Neural progenitor cell (in vitro differentiated cells): ENCODE data around the gene ABLIM2. TPM values are rescaled to one million over a fixed set of nuclear protein-coding genes. Genes with fewer than 3 reads are reported as not detected.

Experiments
- DNase-seq: peaks from one replicate; pipeline ENCODE4 v3.0.0-alpha.2; 2016; ENCODE audit warnings: low spot score
- H2AFZ ChIP-seq: fragments of 200-600 bp; sonication (generic); replicated peaks from 2 replicates; pipeline ENCODE4 v1.6.1; 2016; ENCODE audit warnings: antibody characterized with exemption
- H3F3A ChIP-seq: fragments of 200-600 bp; sonication (generic); 2 replicates; pipeline ENCODE4 v1.6.1; 2016; ENCODE audit warnings: antibody characterized with exemption, low read depth
- H3K27ac ChIP-seq: fragments of 200-600 bp; sonication (generic); 2 replicates; pipeline ENCODE4 v1.5.1; 2016; ENCODE audit warnings: mild to moderate bottlenecking
- H3K27me3 ChIP-seq: fragments of 200-600 bp; sonication (generic); 2 replicates; pipeline ENCODE4 v1.6.1; 2016; ENCODE audit warnings: mild to moderate bottlenecking, moderate library complexity
- H3K36me3 ChIP-seq: fragments of 200-600 bp; sonication (generic); 2 replicates; pipeline ENCODE4 v1.5.1; 2016
- H3K4me1 ChIP-seq: fragments of 200-600 bp; sonication (generic); 2 replicates; pipeline ENCODE4 v1.6.1; 2016; ENCODE audit warnings: mixed run types
- H3K4me2 ChIP-seq: fragments of 200-600 bp; sonication (generic); 2 replicates; pipeline ENCODE4 v1.6.1; 2016
- H3K4me3 ChIP-seq: fragments of 200-600 bp; sonication (generic); 2 replicates; pipeline ENCODE4 v1.5.1; 2016
- H3K79me2 ChIP-seq: fragments of 200-600 bp; sonication (generic); 2 replicates; pipeline ENCODE4 v1.6.1; 2016; ENCODE audit warnings: low read depth
- H3K9ac ChIP-seq: fragments of 200-600 bp; sonication (generic); 2 replicates; pipeline ENCODE4 v1.6.1; 2016
- H3K9me3 ChIP-seq: fragments of 200-600 bp; sonication (generic); 2 replicates; pipeline ENCODE4 v1.5.1; 2016; ENCODE audit warnings: low read depth
- H4K20me1 ChIP-seq: fragments of 200-600 bp; sonication (generic); 2 replicates; pipeline ENCODE4 v1.6.1; 2016; ENCODE audit warnings: low read depth
- H3K27ac Mint-ChIP-seq: 3 replicates; pipeline ENCODE4 v1.8.0; 2021; ENCODE audit warnings: mixed read lengths
- H3K27me3 Mint-ChIP-seq: 2 replicates; pipeline ENCODE4 v1.8.0; 2022; ENCODE audit warnings: low read depth, mild to moderate bottlenecking, inconsistent platforms, moderate library complexity, mixed read lengths; ENCODE audit not compliant: insufficient read depth
- H3K36me3 Mint-ChIP-seq: 3 replicates; pipeline ENCODE4 v1.8.0; 2021; ENCODE audit warnings: mixed read lengths
- H3K4me1 Mint-ChIP-seq: 3 replicates; pipeline ENCODE4 v1.8.0; 2021; ENCODE audit warnings: mixed read lengths
- H3K4me3 Mint-ChIP-seq: 3 replicates; pipeline ENCODE4 v1.8.0; 2021; ENCODE audit warnings: mild to moderate bottlenecking, moderate library complexity, mixed read lengths
- H3K9me3 Mint-ChIP-seq: 3 replicates; pipeline ENCODE4 v1.8.0; 2020; ENCODE audit warnings: mixed read lengths
- CTCF ChIP-seq: fragments of 200-600 bp; sonication (generic); IDR thresholded peaks from 2 replicates; pipeline ENCODE4 v1.5.1; 2017; ENCODE audit warnings: antibody characterized with exemption, mild to moderate bottlenecking
- EZH2 ChIP-seq: fragments of 200-600 bp; sonication (generic); IDR thresholded peaks from 2 replicates; pipeline ENCODE4 v1.6.1; 2017; ENCODE audit warnings: antibody characterized with exemption, mild to moderate bottlenecking, moderate library complexity
- EZH2phosphoT487 ChIP-seq: fragments of 200-600 bp; sonication (generic); IDR thresholded peaks from 2 replicates; pipeline ENCODE4 v1.6.1; 2017; ENCODE audit warnings: antibody characterized with exemption
- total RNA-seq: library from RNA; depleted of rRNA; stranded (reverse); fragments of >200 nt; gene quantifications from 2 replicates; pipeline ENCODE4 v1.2.3, GENCODE V29; 2015; ENCODE audit warnings: low replicate concordance

The ABLIM2 gene
- total RNA-seq, 1 donor from 2014 or later = 0.24 TPM

- Histone ChIP-seq H3K36me3 (no peaks in the 10 kb centered on the region), H3K4me1 (no peaks in the 10 kb centered on the region), H3K4me3 (no peak overlapping the region), H3K27ac (no peak overlapping the region), H2AFZ (no peak overlapping the region), H3K4me2 (no peak overlapping the region), H3K9ac (no peak overlapping the region), H3K9me3 (no peaks in the 10 kb centered on the region), H3K27me3 (no peaks in the 10 kb centered on the region), H4K20me1 (no peaks in the 10 kb centered on the region), H3F3A (no peaks in the 10 kb centered on the region), H3K79me2 (no peaks in the 10 kb centered on the region)
- no peak for DNase-seq
- Mint-ChIP-seq H3K27ac (peak overlapping the region; percentile 78), H3K4me3 (no peak overlapping the region), H3K27me3 (peaks cover 2% of the 10 kb centered on the region), H3K9me3 (no peaks in the 10 kb centered on the region), H3K36me3 (no peaks in the 10 kb centered on the region), H3K4me1 (peaks cover 17% of the 10 kb centered on the region)
- TF ChIP-seq CTCF (no peak), EZH2 (no peak), EZH2phosphoT487 (no peak)
These were observed 39.7 kb upstream of the ABLIM2 start for GRCh38 chr4:8198206-8198905.

- H3K4me1 Mint-ChIP-seq = peaks cover 25% of the 10 kb centered on the region
- no peaks in the 10 kb centered on the region for H3K36me3 Mint-ChIP-seq
- Histone ChIP-seq H3K79me2 (no peaks in the 10 kb centered on the region), H3F3A (peaks cover 2% of the 10 kb centered on the region), H3K9me3 (no peaks in the 10 kb centered on the region), H4K20me1 (no peaks in the 10 kb centered on the region), H2AFZ (no peak overlapping the region), H3K36me3 (no peaks in the 10 kb centered on the region), H3K4me2 (no peak overlapping the region), H3K4me3 (no peak overlapping the region), H3K9ac (no peak overlapping the region), H3K27me3 (no peaks in the 10 kb centered on the region), H3K4me1 (no peaks in the 10 kb centered on the region), H3K27ac (no peak overlapping the region)
- no peak overlapping the region for H3K27ac Mint-ChIP-seq
- TF ChIP-seq CTCF = no peak
- TF ChIP-seq EZH2phosphoT487 = no peak
- no peak for TF ChIP-seq EZH2
- no peak for DNase-seq
- H3K27me3 Mint-ChIP-seq = peaks cover 2% of the 10 kb centered on the region
- H3K9me3 Mint-ChIP-seq = no peaks in the 10 kb centered on the region
- no peak overlapping the region for H3K4me3 Mint-ChIP-seq
These were observed 38.9 kb upstream of the ABLIM2 start for GRCh38 chr4:8197521-8197920.

GRCh38 chr4:8195841-8196458 lies 37.3 kb upstream of the ABLIM2 start:
- Mint-ChIP-seq H3K36me3 (no peaks in the 10 kb centered on the region), H3K4me1 (peaks cover 24% of the 10 kb centered on the region), H3K4me3 (no peak overlapping the region), H3K27me3 (no peaks in the 10 kb centered on the region), H3K9me3 (no peaks in the 10 kb centered on the region), H3K27ac (no peak overlapping the region)
- Histone ChIP-seq H2AFZ (no peak overlapping the region), H3K9ac (no peak overlapping the region), H3K27ac (no peak overlapping the region), H3K4me3 (no peak overlapping the region), H4K20me1 (no peaks in the 10 kb centered on the region), H3K9me3 (no peaks in the 10 kb centered on the region), H3K4me2 (no peak overlapping the region), H3K27me3 (no peaks in the 10 kb centered on the region), H3F3A (peaks cover 2% of the 10 kb centered on the region), H3K4me1 (no peaks in the 10 kb centered on the region), H3K36me3 (no peaks in the 10 kb centered on the region), H3K79me2 (no peaks in the 10 kb centered on the region)
- DNase-seq = no peak
- TF ChIP-seq EZH2phosphoT487 (no peak), EZH2 (no peak), CTCF (no peak)
